ENCODE results near the gene ARHGEF18. TPM values are rescaled to one million over a fixed set of nuclear protein-coding genes. Genes with fewer than 3 reads are reported as not detected.
"Not testable (repeated sequence)": the region's sequence is repeated elsewhere in the genome, so short reads cannot be mapped to it uniquely, and the experiment has no call there.

ARHGEF18 gene
- total RNA-seq, result 17.9 TPM

- no peak for DNase-seq
Observed at GRCh38 chr19:7348587-7349230, at the start of gene ARHGEF18. ARHGEF18 (plus strand) TSS chr19:7348937; CDS start chr19:7362891, 13,954 bp downstream.

DNA sequence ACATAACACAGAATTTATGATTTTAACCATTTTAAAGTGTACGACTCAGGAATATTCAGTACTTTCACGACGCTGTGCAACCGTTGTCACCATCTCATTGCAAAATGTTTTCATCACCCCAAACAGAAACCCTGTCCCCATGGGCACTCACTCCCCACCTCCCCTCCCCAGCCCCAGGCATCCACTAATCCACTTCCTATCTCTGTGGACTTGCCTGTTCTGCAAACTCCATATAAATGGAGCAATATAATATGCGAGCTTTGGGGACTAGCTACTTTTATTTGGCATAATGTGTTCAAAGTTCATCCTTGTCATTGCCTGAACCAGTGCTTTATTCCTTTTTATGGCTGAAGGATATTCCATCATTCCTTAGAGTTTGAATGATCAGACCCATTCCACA lies 47.2 kb upstream of the ARHGEF18 start:
- no peak for DNase-seq

GRCh38 chr19:7303470-7303869 lies 45.3 kb upstream of the ARHGEF18 start:
- DNase-seq, result no peak

DNA sequence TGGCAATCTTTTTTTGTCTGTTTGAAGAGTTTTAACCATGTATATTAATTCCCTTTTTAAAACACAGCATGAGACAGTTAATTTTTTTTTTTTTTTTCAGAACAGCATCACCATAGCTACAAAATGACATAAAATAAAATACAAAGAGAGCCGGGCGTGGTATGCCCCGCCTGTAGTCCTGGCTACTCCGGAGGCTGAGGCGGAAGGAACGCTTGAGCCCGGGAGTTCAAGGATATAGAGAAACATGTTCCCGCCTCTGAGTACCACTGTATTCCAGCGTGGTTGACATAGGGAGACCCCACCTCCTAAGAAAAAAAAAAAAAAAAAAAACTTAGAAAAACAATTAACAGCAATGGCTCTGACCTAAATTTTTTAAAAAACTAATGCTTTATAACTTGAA lies 44.5 kb upstream of the ARHGEF18 start:
- DNase-seq, result no peak

DNA sequence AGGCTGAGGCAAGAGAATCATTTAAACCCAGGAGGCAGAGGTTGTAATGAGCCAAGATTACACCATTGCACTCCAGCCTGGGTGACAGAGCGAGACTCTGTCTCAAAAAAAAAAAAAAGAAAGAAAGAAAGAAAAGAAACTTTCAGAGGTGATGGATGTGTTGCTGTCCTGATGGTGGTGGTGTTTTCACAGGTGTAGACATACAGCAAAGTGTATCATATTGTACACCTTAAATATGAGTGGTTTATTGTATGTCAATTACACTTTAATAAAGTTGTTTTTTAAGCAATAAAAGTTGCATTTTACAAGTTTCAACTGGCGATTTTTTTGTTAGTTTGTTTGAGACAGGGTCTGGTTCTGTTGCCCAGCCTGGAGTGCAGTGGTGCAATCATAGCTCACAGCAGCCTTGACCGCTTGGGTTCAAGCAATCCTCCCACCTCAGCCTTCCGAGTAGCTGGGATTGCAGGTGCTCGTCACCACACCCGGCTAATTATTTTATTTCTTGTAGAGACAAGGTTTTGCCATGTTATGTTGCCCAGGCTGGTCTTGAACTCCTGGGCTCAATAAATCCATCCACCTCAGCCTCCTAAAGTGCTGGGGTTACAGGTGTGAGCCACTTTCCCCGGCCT lies 41.0 kb upstream of the ARHGEF18 start:
- no peak for DNase-seq

DNA sequence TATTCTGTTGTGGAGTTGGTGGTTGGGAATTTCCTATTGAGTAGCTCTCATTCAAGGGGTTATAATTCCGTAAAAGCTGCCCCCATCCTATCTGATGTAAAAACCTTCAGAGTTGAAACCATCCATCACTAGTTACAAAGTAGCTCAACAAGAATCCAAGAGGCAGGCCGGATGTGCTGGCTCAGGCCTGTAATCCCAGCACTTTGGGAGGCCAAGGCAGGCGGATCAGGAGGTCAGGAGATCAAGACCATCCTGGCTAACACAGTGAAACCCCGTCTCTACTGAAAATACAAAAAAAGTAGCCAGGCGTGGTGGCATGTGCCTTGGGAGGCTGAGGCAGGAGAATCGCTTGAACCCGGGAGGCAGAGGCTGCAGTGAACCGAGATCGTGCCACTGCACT lies 40.4 kb upstream of the ARHGEF18 start:
- not testable (repeated sequence) for DNase-seq

- DNase-seq, result no peak
Observed at GRCh38 chr19:7311911-7312310, 36.8 kb upstream of the ARHGEF18 start.

GRCh38 chr19:7312816-7313215 lies 35.9 kb upstream of the ARHGEF18 start:
- DNase-seq, result no peak

DNA sequence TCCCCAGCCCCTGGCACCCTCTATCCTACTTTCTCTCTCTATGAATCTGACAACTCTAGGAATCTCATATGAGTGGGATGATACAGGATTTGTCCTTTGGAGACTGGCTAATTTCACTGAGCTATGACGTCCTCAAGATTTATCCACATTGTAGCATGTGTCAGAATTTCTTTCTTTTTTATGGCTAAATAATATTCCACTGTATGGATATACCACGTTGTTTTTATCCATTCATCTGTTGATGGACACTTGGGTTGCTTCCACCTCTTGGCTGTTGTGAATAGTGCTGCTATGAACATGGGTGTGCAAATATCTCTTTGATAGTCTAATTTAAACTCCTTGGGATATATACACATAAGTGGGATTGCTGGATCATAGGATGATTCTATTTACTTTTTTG lies 30.6 kb upstream of the ARHGEF18 start:
- DNase-seq, result no peak

DNA sequence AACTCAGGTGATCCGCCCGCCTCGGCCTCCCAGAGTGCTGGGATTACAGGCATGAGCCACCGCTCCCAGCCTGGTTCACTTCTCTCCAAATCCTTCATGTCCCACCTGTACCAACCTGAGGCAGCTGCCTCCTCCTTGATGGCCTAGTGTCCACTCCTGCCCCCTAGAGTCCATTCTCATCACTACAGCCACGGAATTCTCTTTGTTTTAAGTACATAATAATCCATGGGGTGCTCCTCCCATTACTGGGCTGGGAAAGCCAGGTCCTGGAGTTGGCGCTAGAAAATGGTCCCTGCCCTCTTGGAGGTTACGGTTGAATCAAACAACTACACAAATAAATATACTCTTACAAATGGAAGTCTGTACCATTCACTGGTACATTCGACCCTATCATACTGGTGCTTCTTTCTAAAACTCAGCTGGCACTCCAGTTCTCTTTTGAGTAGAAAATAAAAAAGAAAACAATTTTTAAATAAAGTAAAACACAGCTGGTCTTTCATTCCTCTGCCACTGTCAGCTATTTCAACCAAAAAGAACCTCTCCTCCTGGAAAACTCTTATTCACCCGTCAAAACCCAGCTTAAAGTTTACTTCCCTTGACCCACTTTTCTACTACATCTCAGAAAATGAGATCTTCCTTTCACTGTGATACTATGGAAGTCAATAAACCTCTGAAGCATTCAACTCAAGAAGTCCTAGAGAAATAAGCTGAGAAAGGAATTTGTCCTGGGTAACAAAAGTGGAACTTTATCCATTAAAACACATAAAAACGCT lies 22.4 kb upstream of the ARHGEF18 start:
- DNase-seq, result no peak

GRCh38 chr19:7327802-7328201 lies 20.9 kb upstream of the ARHGEF18 start:
- DNase-seq, result no peak

- no peak for DNase-seq
Observed at GRCh38 chr19:7328647-7329046, 20.1 kb upstream of the ARHGEF18 start.

GRCh38 chr19:7331446-7331845 lies 17.3 kb upstream of the ARHGEF18 start:
- DNase-seq, result no peak

DNA sequence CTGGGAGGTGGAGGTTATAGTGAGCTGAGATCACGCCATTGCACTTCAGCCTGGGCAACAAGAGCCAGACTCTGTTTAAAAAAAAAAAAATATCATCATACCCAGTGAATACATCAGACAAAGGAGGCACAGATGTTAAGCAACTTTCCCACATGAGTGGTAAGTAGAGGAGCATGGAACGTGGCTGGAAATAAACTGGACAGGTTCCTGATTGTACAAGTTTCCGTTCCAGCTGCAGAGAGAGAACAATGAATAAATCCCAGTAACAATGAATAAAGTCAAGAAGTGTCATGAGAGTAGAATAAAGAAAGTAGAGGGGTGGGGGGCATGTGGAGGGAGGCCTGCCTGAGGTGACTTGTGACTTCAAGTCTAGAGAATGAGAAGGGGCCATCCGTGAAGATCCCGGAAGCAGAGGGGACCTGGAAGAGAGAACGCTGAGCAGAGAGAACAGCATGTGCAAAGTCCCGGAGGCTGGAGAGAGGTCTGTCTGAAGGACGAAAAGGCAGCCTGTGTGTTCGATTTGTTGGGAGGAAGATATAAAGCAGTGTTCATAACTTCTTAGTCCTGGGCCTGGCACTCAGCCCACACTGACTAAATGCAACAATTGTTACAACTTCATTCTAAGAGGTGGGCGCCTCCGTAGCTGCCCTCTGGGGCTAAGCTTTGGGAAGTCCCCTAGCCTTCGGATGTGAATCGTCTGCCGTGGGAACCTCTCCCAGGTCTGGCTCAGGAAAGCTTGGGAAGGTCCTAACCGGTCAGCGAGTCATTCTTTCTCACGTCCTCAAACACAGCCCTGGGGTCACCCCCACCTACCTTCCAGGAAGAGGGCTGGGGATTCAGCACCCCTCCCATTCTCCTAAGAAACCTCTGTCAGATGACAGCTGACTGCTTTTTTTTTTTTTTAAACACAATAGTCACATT lies 15.3 kb upstream of the ARHGEF18 start:
- no peak for DNase-seq

- no peak for DNase-seq
Observed at GRCh38 chr19:7336321-7336973, 12.3 kb upstream of the ARHGEF18 start.

- DNase-seq, result no peak
Observed at GRCh38 chr19:7337380-7338194, 11.2 kb upstream of the ARHGEF18 start.

DNA sequence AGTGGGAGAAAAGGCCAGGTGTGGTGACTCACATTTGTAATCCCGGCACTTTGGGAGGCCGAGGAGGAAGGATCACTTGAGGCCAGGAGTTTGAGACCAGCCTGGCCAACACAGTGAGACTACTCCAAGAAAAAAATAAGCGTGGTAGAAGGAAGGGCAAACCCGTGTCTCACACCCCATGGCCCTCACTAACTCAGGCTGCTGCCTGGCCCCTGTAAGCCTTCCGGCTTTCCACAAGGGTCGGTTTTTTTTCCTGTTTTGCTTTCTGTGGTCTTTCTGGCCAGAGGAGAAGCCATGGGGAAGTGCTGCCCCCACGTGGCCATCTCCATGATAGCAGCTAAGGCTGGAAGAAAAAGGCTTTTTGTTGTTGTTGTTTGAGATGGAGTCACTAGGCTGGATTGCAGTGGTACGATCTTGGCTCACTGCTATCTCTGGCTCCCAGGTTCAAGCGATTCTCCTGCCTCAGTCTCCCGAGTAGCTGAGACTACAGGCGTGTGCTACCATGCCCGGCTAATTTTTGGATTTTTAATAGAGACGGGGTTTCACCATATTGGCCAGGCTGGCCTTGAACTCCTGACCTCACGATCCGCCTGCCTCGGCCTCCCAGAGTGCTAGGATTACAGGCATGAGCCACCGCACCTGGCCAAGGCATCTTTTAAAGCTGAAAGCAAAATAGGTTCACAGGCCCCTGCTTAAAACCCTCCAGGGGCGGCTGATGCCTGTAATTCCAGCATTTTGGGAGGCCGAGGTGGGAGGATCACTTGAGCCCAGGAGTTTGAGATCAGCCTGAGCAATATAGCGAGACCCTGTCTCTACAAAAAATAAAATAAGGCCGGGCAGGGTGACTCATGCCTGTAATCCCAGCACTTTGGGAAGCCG lies 7.5 kb upstream of the ARHGEF18 start:
- peak; percentile 74 for DNase-seq

DNA sequence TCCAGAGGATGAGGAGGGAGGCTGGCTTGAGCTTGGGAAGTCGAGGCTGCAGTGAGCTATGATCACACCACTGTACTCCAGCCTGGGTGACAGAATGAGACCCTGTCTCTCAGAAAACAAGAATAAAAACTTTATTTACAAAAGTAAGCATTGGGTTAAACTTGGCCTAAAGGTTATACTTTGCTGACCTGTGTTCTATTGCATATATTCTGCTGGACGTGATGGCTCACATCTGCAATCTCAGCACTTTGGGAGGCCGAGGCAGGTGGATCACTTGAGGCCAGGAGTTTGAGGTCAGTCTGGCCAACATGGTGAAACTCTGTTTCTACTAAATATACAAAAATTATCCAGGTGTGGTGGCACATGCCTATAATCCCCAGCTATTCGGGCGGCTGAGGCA lies 6.6 kb upstream of the ARHGEF18 start:
- DNase-seq, result no peak

DNA sequence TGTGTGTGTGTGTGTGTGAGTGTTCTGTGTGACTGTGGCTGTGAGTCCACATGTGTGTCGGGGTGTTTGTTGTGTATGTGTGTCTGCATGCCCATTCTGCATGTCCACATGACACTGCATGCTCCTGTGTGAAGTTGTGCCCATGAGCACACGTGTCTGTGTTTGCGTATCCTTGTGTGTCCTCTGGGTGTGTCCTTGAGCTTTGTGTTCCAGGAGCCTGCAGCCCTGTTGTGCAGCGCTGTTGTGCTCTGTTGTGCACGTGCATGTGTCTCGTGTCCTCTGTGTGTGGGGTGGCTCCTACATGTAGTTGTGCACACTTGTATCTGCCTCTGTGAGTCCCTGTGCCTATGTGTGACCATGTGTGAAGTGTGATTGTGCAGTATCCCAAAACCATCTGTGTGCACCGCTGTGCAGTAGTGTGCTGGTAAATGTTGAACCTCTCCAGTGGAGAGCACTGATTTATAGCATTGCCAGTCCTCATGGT lies 2.2 kb upstream of the ARHGEF18 start:
- no peak for DNase-seq

DNA sequence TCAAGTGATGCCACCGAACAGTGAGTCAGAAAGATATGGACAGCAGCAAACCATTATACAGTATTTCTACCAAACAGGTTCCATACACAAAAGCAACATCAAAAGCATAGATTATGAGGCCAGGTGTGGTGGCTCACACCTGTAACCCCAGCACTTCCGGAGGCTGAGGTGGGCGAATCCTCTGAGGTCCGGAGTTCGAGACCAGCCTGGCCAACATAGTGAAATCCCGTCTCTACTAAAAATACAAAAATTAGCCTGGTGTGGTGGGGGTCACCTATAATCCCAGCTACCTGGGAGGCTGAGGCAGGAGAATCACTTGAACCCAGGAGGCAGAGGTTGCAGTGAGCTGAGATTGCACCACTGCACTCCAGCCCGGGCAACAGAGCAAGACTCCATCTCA lies 1.7 kb upstream of the ARHGEF18 start:
- not testable (repeated sequence) for DNase-seq

All from skin of body (tissue), 2 donors.